GM10266 (cell line): ENCODE measurements around the gene ST6GALNAC1.

Experiments
- DNase-seq: peaks from one replicate; pipeline ENCODE4 v3.0.0; 2012; ENCODE audit errors: extremely low spot score
- TF ChIP-seq, protein P1 (sequence below): IDR thresholded peaks from 2 replicates; pipeline ENCODE4 v1.5.1; 2012; ENCODE audit warnings: mild to moderate bottlenecking, low read depth; ENCODE audit not compliant: control insufficient read depth, insufficient read depth; ENCODE audit errors: missing control alignments

Gene ST6GALNAC1

DNA sequence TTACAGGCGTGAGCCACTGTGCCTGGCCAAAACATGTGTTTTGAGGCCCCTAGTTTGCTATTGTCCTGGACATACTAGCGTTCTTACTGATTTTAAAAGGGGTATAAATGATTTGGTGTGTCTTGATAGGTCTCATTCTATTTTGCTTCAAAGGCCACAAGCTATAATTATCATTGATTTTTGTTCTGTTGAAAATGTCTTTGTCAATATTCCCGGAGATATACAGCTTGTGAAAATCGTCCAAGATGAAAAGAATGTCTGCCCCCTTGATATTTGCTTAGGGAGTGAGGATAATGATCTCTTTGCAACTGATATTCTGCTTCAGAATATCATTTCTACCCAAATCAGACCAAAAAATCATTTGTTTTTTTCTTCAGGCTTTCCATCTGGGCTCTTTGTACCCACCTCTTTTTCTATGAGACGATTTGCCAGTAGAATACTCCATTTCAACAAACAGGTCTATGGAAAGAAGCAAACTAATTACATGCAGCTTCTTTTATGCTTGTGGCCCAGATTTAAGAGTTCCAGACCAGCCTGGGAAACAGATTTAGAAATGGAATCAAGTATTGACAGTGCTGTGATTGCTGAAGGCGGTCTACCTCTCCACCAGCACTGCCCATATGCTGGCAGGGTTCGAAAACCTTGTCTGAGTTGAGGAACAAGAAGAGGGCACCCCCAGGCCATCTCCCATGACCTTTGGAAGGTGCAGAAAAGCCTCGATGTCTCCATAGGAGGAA is 14.1 kb upstream of the ST6GALNAC1 start:
- no peak for DNase-seq
- TF ChIP-seq, protein P1, sequence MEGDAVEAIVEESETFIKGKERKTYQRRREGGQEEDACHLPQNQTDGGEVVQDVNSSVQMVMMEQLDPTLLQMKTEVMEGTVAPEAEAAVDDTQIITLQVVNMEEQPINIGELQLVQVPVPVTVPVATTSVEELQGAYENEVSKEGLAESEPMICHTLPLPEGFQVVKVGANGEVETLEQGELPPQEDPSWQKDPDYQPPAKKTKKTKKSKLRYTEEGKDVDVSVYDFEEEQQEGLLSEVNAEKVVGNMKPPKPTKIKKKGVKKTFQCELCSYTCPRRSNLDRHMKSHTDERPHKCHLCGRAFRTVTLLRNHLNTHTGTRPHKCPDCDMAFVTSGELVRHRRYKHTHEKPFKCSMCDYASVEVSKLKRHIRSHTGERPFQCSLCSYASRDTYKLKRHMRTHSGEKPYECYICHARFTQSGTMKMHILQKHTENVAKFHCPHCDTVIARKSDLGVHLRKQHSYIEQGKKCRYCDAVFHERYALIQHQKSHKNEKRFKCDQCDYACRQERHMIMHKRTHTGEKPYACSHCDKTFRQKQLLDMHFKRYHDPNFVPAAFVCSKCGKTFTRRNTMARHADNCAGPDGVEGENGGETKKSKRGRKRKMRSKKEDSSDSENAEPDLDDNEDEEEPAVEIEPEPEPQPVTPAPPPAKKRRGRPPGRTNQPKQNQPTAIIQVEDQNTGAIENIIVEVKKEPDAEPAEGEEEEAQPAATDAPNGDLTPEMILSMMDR = no peak

DNA sequence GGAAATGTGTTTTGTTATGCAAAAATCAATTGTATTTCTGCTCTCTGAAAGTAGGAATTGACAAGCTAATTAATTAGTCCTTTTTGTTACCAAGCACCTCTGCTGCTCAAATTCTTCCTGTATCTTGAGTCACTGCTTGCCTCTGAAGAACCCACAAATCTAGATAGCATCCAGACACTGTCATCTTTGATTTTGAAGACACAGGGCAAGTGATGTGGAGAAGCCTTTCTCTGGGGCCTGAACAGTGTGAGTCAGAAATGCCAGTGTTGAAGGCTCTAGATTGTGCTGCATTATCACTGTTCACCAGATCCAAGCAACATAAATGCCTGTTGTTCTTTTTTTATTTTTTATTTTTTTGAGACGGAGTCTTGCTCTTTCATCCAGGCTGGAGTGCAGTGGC is 10.9 kb upstream of the ST6GALNAC1 start:
- DNase-seq = no peak
- TF ChIP-seq, protein P1 = no peak

DNA sequence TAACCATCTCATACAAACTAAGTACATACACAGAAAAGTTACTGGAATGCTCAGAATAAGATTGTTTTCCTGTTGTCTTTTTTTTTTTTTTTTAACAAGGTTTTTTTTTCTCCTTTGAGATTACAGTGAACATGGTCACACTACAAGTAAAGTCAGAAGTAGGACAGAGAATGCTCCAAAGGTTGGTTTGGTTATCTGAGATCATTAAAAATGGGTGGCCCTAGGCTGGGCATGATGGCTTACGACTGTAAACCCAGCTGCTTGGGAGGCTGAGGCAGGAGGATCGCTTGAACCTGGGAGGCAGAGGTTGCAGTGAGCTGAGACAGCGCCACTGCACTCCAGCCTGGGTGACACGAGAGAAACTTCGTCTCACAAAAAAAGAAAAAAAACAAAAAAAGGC is 6.9 kb upstream of the ST6GALNAC1 start:
- DNase-seq = no peak
- TF ChIP-seq, protein P1 = no peak

DNA sequence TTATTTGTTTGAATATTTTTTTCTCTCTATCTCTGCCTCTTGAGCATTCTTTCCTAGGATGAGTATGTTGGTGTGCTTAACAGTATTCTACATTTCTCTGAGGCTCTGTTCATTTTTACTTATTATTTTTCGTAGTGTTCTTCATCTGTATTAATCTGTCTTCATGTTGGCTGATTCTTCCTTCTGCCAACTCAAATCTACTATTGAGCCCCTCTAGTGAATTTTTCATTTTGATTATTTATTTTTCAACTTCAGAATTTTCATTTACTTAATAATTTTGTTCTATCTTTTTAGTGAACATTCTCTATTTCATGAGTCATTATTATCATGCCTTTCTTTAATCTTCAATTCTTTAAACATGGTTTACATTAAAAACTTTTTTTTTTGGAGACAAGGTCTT is 3.2 kb upstream of the ST6GALNAC1 start:
- TF ChIP-seq, protein P1 = no peak

DNA sequence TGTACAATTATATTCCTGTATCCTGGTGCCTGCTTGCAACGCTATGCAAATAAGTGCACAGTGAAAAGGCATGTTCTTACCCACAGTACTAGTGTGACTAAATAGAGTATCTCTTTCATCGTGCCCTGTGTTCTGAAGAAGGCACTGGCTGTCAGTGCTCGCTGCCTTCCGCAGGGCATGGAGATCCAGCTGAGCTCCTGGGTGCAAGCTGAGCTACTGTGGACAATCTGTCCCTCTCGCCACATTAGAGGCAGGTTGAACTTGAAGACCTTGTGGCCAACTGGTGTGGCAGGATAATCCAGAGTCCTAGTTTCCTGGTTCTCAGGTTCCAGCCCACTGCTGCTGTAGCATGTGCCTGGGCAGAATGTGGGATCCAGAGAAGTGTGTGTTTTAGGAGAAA is 1.9 kb upstream of the ST6GALNAC1 start:
- DNase-seq = no peak
- TF ChIP-seq, protein P1 = no peak

More for the DNA sequence above, 3.2 kb upstream of the ST6GALNAC1 start:
- no peak for DNase-seq

DNA sequence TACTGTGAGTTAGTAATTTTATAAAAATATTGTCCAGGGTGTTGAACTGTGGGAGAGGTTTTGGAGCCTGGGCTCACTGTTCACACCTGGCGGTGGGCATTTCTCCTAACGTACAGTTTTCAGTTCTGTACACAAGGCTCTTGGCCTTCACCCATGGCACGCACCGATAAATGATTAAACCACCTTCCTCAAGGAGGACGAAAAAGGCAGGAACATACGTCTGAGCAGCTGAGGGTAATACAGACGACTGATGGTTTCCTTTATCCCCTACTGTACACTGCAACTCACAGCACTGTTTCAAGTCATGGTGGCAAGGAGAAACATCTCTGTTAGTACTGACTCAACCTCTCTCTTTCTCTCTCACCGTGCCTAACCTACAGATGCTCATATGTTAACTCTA is 1.4 kb upstream of the ST6GALNAC1 start:
- TF ChIP-seq, protein P1 = no peak
- DNase-seq = no peak

DNA sequence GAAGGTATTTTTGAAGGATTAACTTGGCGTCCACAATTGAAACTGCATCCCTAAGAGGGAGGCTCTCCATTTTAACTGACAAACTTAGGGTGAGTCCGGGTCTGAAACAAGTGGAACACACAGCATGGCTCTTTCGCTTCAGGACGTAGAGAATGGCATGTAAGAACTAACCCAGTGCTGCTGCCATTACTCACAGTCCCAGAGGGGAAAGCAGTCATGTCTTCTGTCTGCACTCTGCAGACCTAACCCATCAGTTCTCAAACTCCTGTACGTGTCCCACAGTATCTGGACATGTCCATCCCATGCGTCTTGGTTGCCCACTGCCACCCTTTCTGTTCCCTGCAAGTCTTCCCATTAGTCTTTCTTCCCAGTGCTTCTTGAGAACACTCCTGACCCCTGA is 563 bp downstream of the ST6GALNAC1 start:
- DNase-seq = no peak
- TF ChIP-seq, protein P1 = no peak
